Omental fat pad (tissue), 4 donors: ENCODE results near the gene PSMB3. TPM values are rescaled to one million over a fixed set of nuclear protein-coding genes. Genes with fewer than 3 reads are reported as not detected.
A peak's percentile ranks its signal among the peaks of the same experiment; 100 is the strongest.

ENCODE experiments used
- ATAC-seq: fragments of 150-250 bp; one replicate; pipeline ENCODE4 v1.9.1; 2016; ENCODE audit warnings: mild to moderate bottlenecking, moderate library complexity; ENCODE audit not compliant: low FRiP score
- DNase-seq: peaks from one replicate; pipeline ENCODE4 v3.0.0-alpha.2; 2019; ENCODE audit warnings: low spot score
- CTCF ChIP-seq, 3 donors: fragments of 450-650 bp; IDR thresholded peaks; one replicate each; pipeline ENCODE4 v1.5.1; 2016 to 2017; ENCODE audit warnings: antibody characterized with exemption in 3 of 3, mild to moderate bottlenecking in 3 of 3, moderate library complexity in 2 of 3
- total RNA-seq, 4 donors: library from RNA; depleted of rRNA; stranded (reverse); fragments of >200 nt; gene quantifications; one replicate each; pipeline ENCODE4 v1.1.0, GENCODE V29; 2016

The PSMB3 gene
- total RNA-seq, 4 donors from 2014 or later: 140 to 169 (median 155) TPM

- no peak for TF ChIP-seq CTCF (IDR thresholded peaks at IDR 0.05)
- no peak for ATAC-seq
- no peak for DNase-seq
These were observed 20.8 kb upstream of the PSMB3 start for GRCh38 chr17:38731526-38732294.

DNA sequence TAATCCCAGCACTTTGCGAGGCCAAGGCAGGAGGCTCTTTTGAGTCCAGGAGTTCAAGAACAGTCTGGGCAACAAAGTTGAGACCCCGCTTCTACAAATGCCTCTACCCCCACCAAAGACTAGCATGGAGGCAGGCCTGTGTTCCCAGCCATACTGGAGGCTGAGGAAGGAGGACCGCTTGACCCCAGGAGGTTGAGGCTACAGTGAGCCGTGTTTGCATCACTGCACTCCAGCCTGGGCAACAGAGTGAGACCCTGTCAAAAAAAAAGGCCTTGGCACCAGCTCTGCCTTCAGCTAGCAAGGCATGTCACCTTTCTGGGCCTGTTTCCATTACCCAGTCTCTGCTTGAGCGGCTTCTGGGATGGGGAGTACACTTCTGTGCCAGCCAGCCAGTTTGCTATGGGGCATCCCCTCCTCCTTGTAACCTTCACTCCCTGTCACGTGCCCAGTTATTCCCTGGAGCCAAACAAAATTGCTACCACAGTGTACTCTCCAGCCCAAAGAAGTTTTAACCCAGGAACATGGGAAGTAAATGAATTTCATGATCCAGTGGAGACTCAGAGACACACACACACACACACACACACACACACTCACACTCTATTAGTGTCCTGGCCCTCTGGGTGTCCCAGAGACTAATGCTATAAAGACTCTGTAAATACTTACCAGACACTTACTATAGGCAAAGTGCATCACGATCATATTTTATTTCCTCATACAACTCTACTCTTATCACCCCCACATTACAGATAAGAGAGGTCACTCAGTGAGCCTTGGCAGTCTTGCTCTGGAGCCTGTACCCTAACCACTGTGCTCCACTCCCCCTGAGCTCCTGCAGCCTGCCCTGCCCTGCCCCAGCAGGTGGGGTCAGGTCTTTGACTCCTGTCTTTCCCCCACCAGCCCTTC lies 19.9 kb upstream of the PSMB3 start:
- TF ChIP-seq CTCF (IDR thresholded peaks at IDR 0.05): no peak
- ATAC-seq: no peak
- no peak for DNase-seq

DNA sequence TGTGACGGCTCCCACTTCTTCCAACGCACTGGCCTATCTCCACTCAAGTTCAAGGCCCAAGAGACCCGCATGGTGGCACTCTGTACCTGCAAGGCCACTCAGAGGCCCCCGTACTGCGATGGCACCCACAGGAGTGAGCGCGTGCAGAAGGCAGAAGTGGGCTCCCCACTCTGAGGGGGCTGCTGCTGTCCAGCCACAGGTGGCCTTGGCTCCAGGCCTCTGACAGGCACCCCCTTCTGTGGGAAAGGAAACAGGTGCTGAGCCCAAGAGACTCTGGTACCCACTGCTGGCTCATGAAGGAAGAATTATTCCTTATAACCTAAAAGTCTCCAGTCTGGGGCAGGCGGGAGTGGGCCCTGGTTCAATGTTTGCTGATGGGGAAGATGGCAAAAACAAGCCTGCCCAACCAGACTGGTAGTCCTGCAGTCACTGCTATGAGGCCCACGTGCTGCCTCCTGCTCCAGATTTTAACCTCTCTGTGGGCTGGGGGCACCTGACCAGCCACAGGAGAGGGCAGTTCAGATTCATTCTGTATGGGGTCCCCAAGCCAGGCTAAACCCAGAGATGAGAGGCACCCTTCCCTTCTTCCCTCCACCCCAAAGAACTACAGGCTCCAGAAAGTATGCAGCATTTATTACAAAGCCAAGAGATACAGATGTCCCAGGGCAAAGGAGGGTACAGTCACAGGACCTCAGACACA lies 19.1 kb upstream of the PSMB3 start:
- TF ChIP-seq CTCF (IDR thresholded peaks at IDR 0.05): no peak
- no peak for ATAC-seq
- no peak for DNase-seq

DNA sequence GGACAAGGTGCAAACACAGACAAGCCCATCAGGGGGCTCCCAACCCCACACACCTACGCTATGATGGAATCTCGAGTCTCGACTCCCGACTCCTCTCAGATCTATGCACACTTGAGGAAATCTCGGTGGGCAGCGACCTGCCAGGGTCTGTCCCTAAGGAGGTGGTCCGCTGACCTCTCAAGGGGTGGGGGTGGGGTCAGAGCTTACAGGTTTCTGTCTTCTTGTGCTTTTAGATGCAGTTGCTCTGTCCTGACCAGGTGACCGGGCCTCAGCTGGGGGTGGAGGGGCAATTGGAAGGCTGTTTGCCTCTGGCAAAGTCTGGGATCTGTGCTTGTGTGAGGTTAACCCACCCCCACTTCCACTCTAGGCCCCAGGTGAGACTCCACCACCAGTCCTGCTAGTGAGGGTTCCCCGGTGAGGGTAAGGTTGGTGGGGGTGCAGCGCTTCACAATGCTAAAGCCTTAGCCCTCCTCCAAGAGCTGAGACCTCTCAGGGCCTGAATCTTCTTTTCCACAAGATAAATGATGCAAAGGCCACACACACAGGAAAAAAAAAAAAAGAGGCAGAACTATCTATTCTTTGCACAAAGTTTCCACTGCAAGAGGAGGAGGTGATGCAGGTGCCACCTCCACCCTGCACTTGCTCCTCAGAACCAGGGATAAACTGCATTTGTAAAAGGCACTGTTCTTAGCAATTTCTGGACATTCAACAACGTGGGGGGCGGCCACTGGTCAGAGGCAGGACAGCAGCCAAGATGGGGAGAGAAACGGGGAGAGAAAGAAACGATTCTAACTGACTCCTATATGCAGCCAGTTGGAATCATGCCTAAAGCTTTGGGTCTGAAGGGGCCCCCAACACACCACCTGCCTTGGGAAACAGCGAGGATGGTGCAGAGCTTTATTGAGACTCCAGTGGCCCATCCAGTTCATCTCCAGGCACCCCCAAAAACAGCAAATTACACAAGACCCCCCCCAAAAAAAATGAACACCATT lies 18.3 kb upstream of the PSMB3 start:
- DNase-seq: no peak
- ATAC-seq: no peak
- no peak for TF ChIP-seq CTCF (IDR thresholded peaks at IDR 0.05)

GRCh38 chr17:38735161-38735997 lies 17.2 kb upstream of the PSMB3 start:
- ATAC-seq (no peak), DNase-seq (peak; percentile 53)
- peak in 2 of 3 donors; percentile 83 to 93 for TF ChIP-seq CTCF (IDR thresholded peaks at IDR 0.05)
